ENCODE data around the gene ZNF770.

- TF ChIP-seq CTCF (conservative IDR thresholded peaks at IDR 0.05) (no peak), EZH2 (IDR thresholded peaks at IDR 0.05; ENCODE audit: low read depth) (no peak)
These were observed 40.3 kb upstream of the ZNF770 start for GRCh38 chr15:35028235-35028984.

Data from PC-9 (cell line).